GM12878 (cell line): Measurements from ENCODE around the gene ANKRD55. TPM values are rescaled to one million over a fixed set of nuclear protein-coding genes. Genes with fewer than 3 reads are reported as not detected.

Source experiments
- ATAC-seq: fragments of 200-7000 bp; cut with Tn5 transposase; 3 replicates; pipeline ENCODE4 v1.9.1; 2020; ENCODE audit warnings: mild to moderate bottlenecking, moderate library complexity
- BruUV-seq: library from RNA; stranded (reverse); fragments of 400-500 nt; replicated peaks from 2 replicates; lab custom pipeline; 2021; lab: Mats Ljungman, UMichigan
- CTCF ChIA-PET: fragments of 300-600 bp; sonication (Branson Sonifier 250); formaldehyde crosslinking; extraction: SDS; loops from one replicate; lab custom pipeline; 2021; ENCODE audit warnings: inconsistent platforms; lab: Yijun Ruan, JAX
- POLR2A ChIA-PET: fragments of 350-600 bp; formaldehyde crosslinking; extraction: SDS; loops from one replicate; lab custom pipeline; 2021; ENCODE audit warnings: inconsistent platforms; lab: Charles Lee
- RAD21 ChIA-PET: fragments of 300-600 bp; sonication (Branson Sonifier 250); formaldehyde crosslinking; loops from one replicate; lab custom pipeline; 2023; ENCODE audit warnings: antibody characterized with exemption; ENCODE audit not compliant: unreplicated experiment; lab: Charles Lee
- SMC1A ChIA-PET: fragments of 300-600 bp; sonication (Branson Sonifier 250); formaldehyde crosslinking; loops from one replicate; lab custom pipeline; 2023; ENCODE audit not compliant: unreplicated experiment, uncharacterized antibody; lab: Charles Lee
- DNase-seq: peaks from one replicate; pipeline ENCODE4 v3.0.0-alpha.2; 2011; ENCODE audit warnings: low read depth, low spot score
- FAIRE-seq: peaks from 3 replicates; lab custom pipeline; 2011; peaks lifted over from hg19 to GRCh38; lab: Jason Lieb, UNC
- H2AFZ ChIP-seq: 2 replicates; pipeline ENCODE4 v1.6.0; 2011; ENCODE audit warnings: low read depth, low read length, control low read depth; ENCODE audit not compliant: control insufficient read depth
- H3K27ac ChIP-seq: 2 replicates; pipeline ENCODE4 v1.5.1; 2011; ENCODE audit warnings: control low read depth; ENCODE audit not compliant: control insufficient read depth, insufficient read depth
- H3K27me3 ChIP-seq, 2 experiments: replicated peaks in 1 of 2; 2 replicates each; pipeline versions ENCODE4 v1.6.0 to v1.6.1; 2011; ENCODE audit warnings: low read length in 1 of 2; ENCODE audit not compliant: control insufficient read depth in 2 of 2, insufficient read depth in 2 of 2
- H3K36me3 ChIP-seq, 2 experiments: 2 replicates each; pipeline ENCODE4 v1.5.1; 2011; ENCODE audit warnings: low read length in 1 of 2; ENCODE audit not compliant: control insufficient read depth in 2 of 2, insufficient read depth in 2 of 2
- H3K4me1 ChIP-seq: 2 replicates; pipeline ENCODE4 v1.6.1; 2011; ENCODE audit warnings: mild to moderate bottlenecking, low read length, moderate library complexity, mixed read lengths; ENCODE audit not compliant: control insufficient read depth, insufficient read depth
- H3K4me2 ChIP-seq: 2 replicates; pipeline ENCODE4 v1.6.0; 2011; ENCODE audit warnings: control low read depth; ENCODE audit not compliant: control insufficient read depth, insufficient read depth
- H3K4me3 ChIP-seq: fragments of 200-600 bp; sonication (generic); 2 replicates; pipeline ENCODE4 v1.5.1; 2016
- H3K79me2 ChIP-seq: 2 replicates; pipeline ENCODE4 v1.6.0; 2011; ENCODE audit warnings: low read length; ENCODE audit not compliant: control insufficient read depth, insufficient read depth
- H3K9ac ChIP-seq: 2 replicates; pipeline ENCODE4 v1.8.0; 2011; ENCODE audit warnings: low read length, control low read depth, mixed read lengths; ENCODE audit not compliant: control insufficient read depth, insufficient read depth
- H3K9me3 ChIP-seq: replicated peaks from 3 replicates; pipeline ENCODE4 v1.5.1; 2011; ENCODE audit warnings: mild to moderate bottlenecking, low read length; ENCODE audit not compliant: control insufficient read depth, insufficient read depth
- H4K20me1 ChIP-seq: 2 replicates; pipeline ENCODE4 v1.6.0; 2011; ENCODE audit not compliant: control insufficient read depth, insufficient read depth
- ATF7 ChIP-seq: fragments of 450-650 bp; IDR thresholded peaks from 2 replicates; pipeline ENCODE4 v1.6.1; 2016; ENCODE audit warnings: low read depth, mild to moderate bottlenecking
- BRCA1 ChIP-seq: IDR thresholded peaks from 2 replicates; pipeline ENCODE4 v1.6.1; 2011; ENCODE audit warnings: low read depth, low read length, improper control_type of control experiment
- CBX3 ChIP-seq: fragments of 200-600 bp; sonication (generic); IDR thresholded peaks from 2 replicates; pipeline ENCODE4 v1.6.1; 2016; ENCODE audit warnings: low read depth, borderline replicate concordance
- CREM ChIP-seq: IDR thresholded peaks from 2 replicates; pipeline ENCODE4 v1.6.1; 2014; ENCODE audit warnings: antibody characterized with exemption, low read depth
- FOXK2 ChIP-seq: fragments of 450-650 bp; IDR thresholded peaks from 2 replicates; pipeline ENCODE4 v1.6.1; 2017; ENCODE audit warnings: mild to moderate bottlenecking, moderate library complexity
- IKZF1 ChIP-seq: fragments of 450-650 bp; conservative IDR thresholded peaks from 2 replicates; pipeline ENCODE4 v1.6.1; 2017; ENCODE audit warnings: antibody characterized with exemption, mild to moderate bottlenecking
- MTA3 ChIP-seq: IDR thresholded peaks from 2 replicates; pipeline ENCODE4 v1.6.1; 2012; ENCODE audit warnings: low read length, inconsistent platforms, borderline replicate concordance
- MYC ChIP-seq: IDR thresholded peaks from 2 replicates; pipeline ENCODE4 v1.6.1; 2011; ENCODE audit warnings: mild to moderate bottlenecking, low read length, moderate library complexity, inconsistent platforms; ENCODE audit not compliant: insufficient read depth, insufficient replicate concordance, insufficient read length, severe bottlenecking
- POLR2AphosphoS2 ChIP-seq: IDR thresholded peaks from 2 replicates; pipeline ENCODE4 v1.6.1; 2011; ENCODE audit warnings: low read depth, mild to moderate bottlenecking, low read length, improper control_type of control experiment, moderate library complexity
- POU2F2 ChIP-seq: IDR thresholded peaks from 3 replicates; pipeline ENCODE4 v1.6.1; 2011; ENCODE audit warnings: low read depth, mild to moderate bottlenecking, low read length, borderline replicate concordance
- RBBP5 ChIP-seq: fragments of 200-600 bp; sonication (generic); conservative IDR thresholded peaks from 2 replicates; pipeline ENCODE4 v1.6.1; 2016
- RELA ChIP-seq: fragments of 450-650 bp; IDR thresholded peaks from 2 replicates; pipeline ENCODE4 v1.8.0; 2014; ENCODE audit warnings: borderline replicate concordance; ENCODE audit not compliant: partially characterized antibody
- RELB ChIP-seq: fragments of 450-650 bp; IDR thresholded peaks from 2 replicates; pipeline ENCODE4 v1.6.1; 2017; ENCODE audit warnings: low read depth, mild to moderate bottlenecking, moderate library complexity
- SMC3 ChIP-seq: IDR thresholded peaks from 2 replicates; pipeline ENCODE4 v1.6.1; 2011; ENCODE audit warnings: low read length, improper control_type of control experiment, borderline replicate concordance
- SREBF2 ChIP-seq: IDR thresholded peaks from 2 replicates; pipeline ENCODE4 v1.6.1; 2012; ENCODE audit warnings: mild to moderate bottlenecking, low read length
- ZNF207 ChIP-seq: fragments of 450-650 bp; IDR thresholded peaks from 2 replicates; pipeline ENCODE4 v1.6.1; 2014; ENCODE audit warnings: antibody characterized with exemption, mild to moderate bottlenecking, borderline replicate concordance
- WGBS: methylation state at CpG from one replicate; pipeline ENCODE4 v1.1.6; 2016; ENCODE audit warnings: low lambda C conversion rate; ENCODE audit not compliant: insufficient replicate concordance, insufficient coverage; ENCODE audit errors: missing lambda C conversion rate; 5-methylcytosine and 5-hydroxymethylcytosine counted together
- in situ Hi-C: fragments of 300-500 bp; cut with MboI; formaldehyde crosslinking; loops from 9 replicates; pipeline ENCODE4 v1.14.3; 2018; ENCODE audit warnings: mixed read lengths
- intact Hi-C: fragments of 100-400 bp; cut with micrococcal nuclease; formaldehyde crosslinking; loops from one replicate; pipeline ENCODE4 v1.14.2; 2022; ENCODE audit not compliant: unreplicated experiment
- polyA plus RNA-seq, 11 experiments: library from polyadenylated mRNA; depleted of rRNA in 4 of 11; unstranded in 6 of 11; stranded (reverse) in 5 of 11; fragments of >200 nt; fragmentation: Nextera tagmentation in 4 of 11; fragmentation: Illumina TruSeq in 1 of 11; extraction: Ambion mirVana in 4 of 11; extraction: Trizol in 1 of 11; gene quantifications; 1 replicate in 1 of 11; 2 replicates in 10 of 11; pipeline versions ENCODE4 v1.2.1 to v1.2.3, GENCODE V29; 2011 to 2016; ENCODE audit warnings: inconsistent platforms in 2 of 11, missing spikeins in 2 of 11, low read depth in 1 of 11
- total RNA-seq, 4 experiments: library from RNA; depleted of rRNA in 3 of 4; stranded (reverse); fragments of >200 nt in 3 of 4; fragmentation: Illumina TruSeq in 1 of 4; extraction: Trizol in 1 of 4; gene quantifications; 2 replicates each; pipeline versions ENCODE4 v1.2.1 to v1.2.3, GENCODE V29; 2013 to 2021
- TF ChIP-seq, protein P1 (sequence below): fragments of 450-650 bp; IDR thresholded peaks from 2 replicates; pipeline ENCODE4 v1.6.1; 2017; ENCODE audit warnings: mild to moderate bottlenecking, moderate library complexity

Gene ANKRD55
- total and polyA plus RNA-seq, 10 of the 15 experiments (the other 5 are each of a cell fraction or from before 2014, with no cell fraction given), result 0.04 TPM; not detected in 9

GRCh38 chr5:56105511-56106291, 127.4 kb downstream of the ANKRD55 start:
- DNase-seq (no peak), FAIRE-seq (peak; percentile 75), ATAC-seq (peak; percentile 78)
- H3K27me3 ChIP-seq, result no peaks in the 10 kb centered on the region; a peak in 1 of 4 replicates
- H3K4me2 ChIP-seq, result peak overlapping the region; percentile 51; the same call in 1 of the 2 replicates
- BruUV-seq, result no TSS peak
- intact Hi-C loops (no loop called here), in situ Hi-C loops (no loop called here)
- H3K4me3 ChIP-seq, result no peak overlapping the region; the same call in 1 of the 2 replicates
- H3K9ac ChIP-seq, result no peak overlapping the region
- POLR2A ChIA-PET, result interaction anchor here (0.6 to 1.9 kb wide), 6 partner anchors 9 to 54 kb away, joined by 3 to 8 read pairs (median 4); no protein-coding TSS in a partner anchor
- H3K4me1 ChIP-seq, result peaks cover 3% of the 10 kb centered on the region; the same call in 1 of the 2 replicates
- RAD21 ChIA-PET, result interaction anchor here (0.8 to 3.4 kb wide), 14 partner anchors 10 to 403 kb away, joined by 3 to 24 read pairs (median 3); no protein-coding TSS in a partner anchor
- SMC1A ChIA-PET, result interaction anchor here (0.6 to 3.1 kb wide), 21 partner anchors 9 to 171 kb away, joined by 3 to 18 read pairs (median 4); no protein-coding TSS in a partner anchor
- H3K36me3 ChIP-seq, result no peaks in the 10 kb centered on the region
- no peaks in the 10 kb centered on the region for H3K79me2 ChIP-seq
- no peak overlapping the region for H3K27ac ChIP-seq
- CTCF ChIA-PET, result interaction anchor here (0.6 to 1.6 kb wide), 10 partner anchors 10 to 111 kb away, joined by 3 to 7 read pairs (median 3); partner anchors contain the start of gene IL6ST
- H3K9me3 ChIP-seq, result no peaks in the 10 kb centered on the region; the same call in 2 of the 3 replicates
- no peaks in the 10 kb centered on the region for H4K20me1 ChIP-seq
- H2AFZ ChIP-seq, result peak overlapping the region; percentile 25
- whole genome bisulfite sequencing, result 51% methylated on average over 6 of the region's 6 CpGs
- TF ChIP-seq POLR2AphosphoS2, result no peak
- TF ChIP-seq FOXK2, result no peak
- no peak for TF ChIP-seq BRCA1
- no peak for TF ChIP-seq POU2F2
- TF ChIP-seq RELB, result no peak
- no peak for TF ChIP-seq CREM
- no peak for TF ChIP-seq MTA3
- TF ChIP-seq MYC, result no peak
- no peak for TF ChIP-seq SMC3
- TF ChIP-seq, protein P1, sequence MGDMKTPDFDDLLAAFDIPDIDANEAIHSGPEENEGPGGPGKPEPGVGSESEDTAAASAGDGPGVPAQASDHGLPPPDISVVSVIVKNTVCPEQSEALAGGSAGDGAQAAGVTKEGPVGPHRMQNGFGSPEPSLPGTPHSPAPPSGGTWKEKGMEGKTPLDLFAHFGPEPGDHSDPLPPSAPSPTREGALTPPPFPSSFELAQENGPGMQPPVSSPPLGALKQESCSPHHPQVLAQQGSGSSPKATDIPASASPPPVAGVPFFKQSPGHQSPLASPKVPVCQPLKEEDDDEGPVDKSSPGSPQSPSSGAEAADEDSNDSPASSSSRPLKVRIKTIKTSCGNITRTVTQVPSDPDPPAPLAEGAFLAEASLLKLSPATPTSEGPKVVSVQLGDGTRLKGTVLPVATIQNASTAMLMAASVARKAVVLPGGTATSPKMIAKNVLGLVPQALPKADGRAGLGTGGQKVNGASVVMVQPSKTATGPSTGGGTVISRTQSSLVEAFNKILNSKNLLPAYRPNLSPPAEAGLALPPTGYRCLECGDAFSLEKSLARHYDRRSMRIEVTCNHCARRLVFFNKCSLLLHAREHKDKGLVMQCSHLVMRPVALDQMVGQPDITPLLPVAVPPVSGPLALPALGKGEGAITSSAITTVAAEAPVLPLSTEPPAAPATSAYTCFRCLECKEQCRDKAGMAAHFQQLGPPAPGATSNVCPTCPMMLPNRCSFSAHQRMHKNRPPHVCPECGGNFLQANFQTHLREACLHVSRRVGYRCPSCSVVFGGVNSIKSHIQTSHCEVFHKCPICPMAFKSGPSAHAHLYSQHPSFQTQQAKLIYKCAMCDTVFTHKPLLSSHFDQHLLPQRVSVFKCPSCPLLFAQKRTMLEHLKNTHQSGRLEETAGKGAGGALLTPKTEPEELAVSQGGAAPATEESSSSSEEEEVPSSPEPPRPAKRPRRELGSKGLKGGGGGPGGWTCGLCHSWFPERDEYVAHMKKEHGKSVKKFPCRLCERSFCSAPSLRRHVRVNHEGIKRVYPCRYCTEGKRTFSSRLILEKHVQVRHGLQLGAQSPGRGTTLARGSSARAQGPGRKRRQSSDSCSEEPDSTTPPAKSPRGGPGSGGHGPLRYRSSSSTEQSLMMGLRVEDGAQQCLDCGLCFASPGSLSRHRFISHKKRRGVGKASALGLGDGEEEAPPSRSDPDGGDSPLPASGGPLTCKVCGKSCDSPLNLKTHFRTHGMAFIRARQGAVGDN, result peak; percentile 52; the same call in 1 of the 2 replicates
- no peak for TF ChIP-seq RBBP5
- no peak for TF ChIP-seq RELA
- TF ChIP-seq ATF7, result no peak
- no peak for TF ChIP-seq ZNF207
- no peak for TF ChIP-seq CBX3
- peak; percentile 48 for TF ChIP-seq IKZF1
- no peak for TF ChIP-seq SREBF2
